Ectodermal cell (in vitro differentiated cells): ENCODE data around the gene MGLL.

ENCODE experiments used
- H3K27ac ChIP-seq: 2 replicates; pipeline ENCODE4 v1.7.0; 2013; ENCODE audit warnings: mild to moderate bottlenecking, low read depth, low read length; ENCODE audit not compliant: insufficient read depth, poor library complexity, severe bottlenecking
- H3K27me3 ChIP-seq: 2 replicates; pipeline ENCODE4 v1.7.0; 2013; ENCODE audit warnings: mild to moderate bottlenecking, low read length; ENCODE audit not compliant: insufficient read depth, control insufficient read depth, poor library complexity, severe bottlenecking
- H3K36me3 ChIP-seq: one replicate; pipeline ENCODE4 v1.7.0; 2013; ENCODE audit warnings: low read length; ENCODE audit not compliant: control insufficient read depth, insufficient read depth
- H3K4me1 ChIP-seq: one replicate; pipeline ENCODE4 v1.7.0; 2013; ENCODE audit warnings: low read length; ENCODE audit not compliant: control insufficient read depth, insufficient read depth
- H3K4me3 ChIP-seq: 2 replicates; pipeline ENCODE4 v1.7.0; 2013; ENCODE audit warnings: low read depth, low read length, control low read depth; ENCODE audit not compliant: insufficient read depth
- H3K9me3 ChIP-seq: 2 replicates; pipeline ENCODE4 v1.7.0; 2013; ENCODE audit warnings: mild to moderate bottlenecking, low read length, moderate library complexity; ENCODE audit not compliant: control insufficient read depth
- WGBS, 2 experiments: methylation state at CpG; one replicate each; pipeline ENCODE4 v1.1.7; 2013; ENCODE audit warnings: missing lambda C conversion rate in 2 of 2; 5-methylcytosine and 5-hydroxymethylcytosine counted together

MGLL gene

GRCh38 chr3:127801731-127802313 lies 20.5 kb downstream of the MGLL start:
- no peaks in the 10 kb centered on the region for H3K36me3 ChIP-seq
- no peak overlapping the region for H3K27ac ChIP-seq
- H3K4me1 ChIP-seq = no peaks in the 10 kb centered on the region
- WGBS, 2 experiments = 95 to 100% methylated on average over 3 of the region's 3 CpGs
- no peak overlapping the region for H3K4me3 ChIP-seq
- H3K9me3 ChIP-seq = no peaks in the 10 kb centered on the region
- H3K27me3 ChIP-seq = no peaks in the 10 kb centered on the region

GRCh38 chr3:127800508-127800907 lies 21.8 kb downstream of the MGLL start:
- WGBS, 2 experiments = 43 to 61% methylated on average over 2 of the region's 2 CpGs

GRCh38 chr3:127799476-127800222 lies 22.7 kb downstream of the MGLL start:
- Histone ChIP-seq H3K36me3 (no peaks in the 10 kb centered on the region), H3K9me3 (no peaks in the 10 kb centered on the region), H3K27ac (no peak overlapping the region), H3K4me3 (no peak overlapping the region), H3K27me3 (no peaks in the 10 kb centered on the region), H3K4me1 (no peaks in the 10 kb centered on the region)
- 90 to 91% methylated on average over 6 of the region's 6 CpGs for WGBS, 2 experiments

More at GRCh38 chr3:127800508-127800907, 21.8 kb downstream of the MGLL start:
- no peak overlapping the region for H3K4me3 ChIP-seq
- H3K36me3 ChIP-seq = no peaks in the 10 kb centered on the region
- H3K4me1 ChIP-seq = no peaks in the 10 kb centered on the region
- no peak overlapping the region for H3K27ac ChIP-seq
- no peaks in the 10 kb centered on the region for H3K9me3 ChIP-seq
- H3K27me3 ChIP-seq = no peaks in the 10 kb centered on the region

GRCh38 chr3:127798716-127799115 lies 23.6 kb downstream of the MGLL start:
- Histone ChIP-seq H3K27me3 (no peaks in the 10 kb centered on the region), H3K27ac (no peak overlapping the region), H3K4me3 (no peak overlapping the region), H3K9me3 (no peaks in the 10 kb centered on the region), H3K36me3 (no peaks in the 10 kb centered on the region), H3K4me1 (no peaks in the 10 kb centered on the region)
- WGBS, 2 experiments = 93 to 96% methylated on average over 4 of the region's 4 CpGs

- 89 to 92% methylated on average over 8 of the region's 8 CpGs for WGBS, 2 experiments
- Histone ChIP-seq H3K27me3 (no peaks in the 10 kb centered on the region), H3K4me1 (no peaks in the 10 kb centered on the region), H3K27ac (no peak overlapping the region), H3K36me3 (no peaks in the 10 kb centered on the region), H3K9me3 (no peaks in the 10 kb centered on the region), H3K4me3 (no peak overlapping the region)
Measured at GRCh38 chr3:127796831-127797150, 25.5 kb downstream of the MGLL start.

- Histone ChIP-seq H3K4me1 (no peaks in the 10 kb centered on the region), H3K27ac (no peak overlapping the region), H3K4me3 (no peak overlapping the region), H3K36me3 (no peaks in the 10 kb centered on the region), H3K27me3 (no peaks in the 10 kb centered on the region), H3K9me3 (no peaks in the 10 kb centered on the region)
- WGBS, 2 experiments = 95 to 96% methylated on average over 7 of the region's 7 CpGs
Measured at GRCh38 chr3:127796045-127796830, 26.1 kb downstream of the MGLL start.

GRCh38 chr3:127794972-127795371 lies 27.3 kb downstream of the MGLL start:
- WGBS, 2 experiments = 90 to 100% methylated on average over 2 of the region's 2 CpGs

GRCh38 chr3:127794402-127794801 lies 27.9 kb downstream of the MGLL start:
- Histone ChIP-seq H3K4me3 (no peak overlapping the region), H3K4me1 (no peaks in the 10 kb centered on the region), H3K27ac (no peak overlapping the region), H3K9me3 (no peaks in the 10 kb centered on the region), H3K27me3 (no peaks in the 10 kb centered on the region), H3K36me3 (no peaks in the 10 kb centered on the region)
- WGBS, 2 experiments = 83 to 86% methylated on average over 2 of the region's 2 CpGs

More at GRCh38 chr3:127794972-127795371, 27.3 kb downstream of the MGLL start:
- no peaks in the 10 kb centered on the region for H3K36me3 ChIP-seq
- H3K9me3 ChIP-seq = no peaks in the 10 kb centered on the region
- H3K27me3 ChIP-seq = no peaks in the 10 kb centered on the region
- H3K27ac ChIP-seq = no peak overlapping the region
- no peak overlapping the region for H3K4me3 ChIP-seq
- no peaks in the 10 kb centered on the region for H3K4me1 ChIP-seq

- Histone ChIP-seq H3K27me3 (no peaks in the 10 kb centered on the region), H3K27ac (no peak overlapping the region)
- 93 to 95% methylated on average over 18 of the region's 18 CpGs for WGBS, 2 experiments
Measured at GRCh38 chr3:127792541-127793292, 29.6 kb downstream of the MGLL start.

More at GRCh38 chr3:127792541-127793292, 29.6 kb downstream of the MGLL start:
- Histone ChIP-seq H3K4me1 (no peaks in the 10 kb centered on the region), H3K4me3 (no peak overlapping the region), H3K9me3 (no peaks in the 10 kb centered on the region), H3K36me3 (no peaks in the 10 kb centered on the region)
